GM12878 (cell line): Measurements from ENCODE around the gene ADAMTS3. TPM values are rescaled to one million over a fixed set of nuclear protein-coding genes. Genes with fewer than 3 reads are reported as not detected.

Source experiments
- ATAC-seq: fragments of 200-7000 bp; cut with Tn5 transposase; 3 replicates; pipeline ENCODE4 v1.9.1; 2020; ENCODE audit warnings: mild to moderate bottlenecking, moderate library complexity
- BruUV-seq: library from RNA; stranded (reverse); fragments of 400-500 nt; replicated peaks from 2 replicates; lab custom pipeline; 2021; lab: Mats Ljungman, UMichigan
- CTCF ChIA-PET: fragments of 300-600 bp; sonication (Branson Sonifier 250); formaldehyde crosslinking; extraction: SDS; loops from one replicate; lab custom pipeline; 2021; ENCODE audit warnings: inconsistent platforms; lab: Yijun Ruan, JAX
- POLR2A ChIA-PET: fragments of 350-600 bp; formaldehyde crosslinking; extraction: SDS; loops from one replicate; lab custom pipeline; 2021; ENCODE audit warnings: inconsistent platforms; lab: Charles Lee
- RAD21 ChIA-PET: fragments of 300-600 bp; sonication (Branson Sonifier 250); formaldehyde crosslinking; loops from one replicate; lab custom pipeline; 2023; ENCODE audit warnings: antibody characterized with exemption; ENCODE audit not compliant: unreplicated experiment; lab: Charles Lee
- SMC1A ChIA-PET: fragments of 300-600 bp; sonication (Branson Sonifier 250); formaldehyde crosslinking; loops from one replicate; lab custom pipeline; 2023; ENCODE audit not compliant: unreplicated experiment, uncharacterized antibody; lab: Charles Lee
- DNase-seq: peaks from one replicate; pipeline ENCODE4 v3.0.0-alpha.2; 2011; ENCODE audit warnings: low read depth, low spot score
- FAIRE-seq: peaks from 3 replicates; lab custom pipeline; 2011; peaks lifted over from hg19 to GRCh38; lab: Jason Lieb, UNC
- H2AFZ ChIP-seq: 2 replicates; pipeline ENCODE4 v1.6.0; 2011; ENCODE audit warnings: low read depth, low read length, control low read depth; ENCODE audit not compliant: control insufficient read depth
- H3K27ac ChIP-seq: 2 replicates; pipeline ENCODE4 v1.5.1; 2011; ENCODE audit warnings: control low read depth; ENCODE audit not compliant: control insufficient read depth, insufficient read depth
- H3K27me3 ChIP-seq, 2 experiments: replicated peaks in 1 of 2; 2 replicates each; pipeline versions ENCODE4 v1.6.0 to v1.6.1; 2011; ENCODE audit warnings: low read length in 1 of 2; ENCODE audit not compliant: control insufficient read depth in 2 of 2, insufficient read depth in 2 of 2
- H3K36me3 ChIP-seq, 2 experiments: 2 replicates each; pipeline ENCODE4 v1.5.1; 2011; ENCODE audit warnings: low read length in 1 of 2; ENCODE audit not compliant: control insufficient read depth in 2 of 2, insufficient read depth in 2 of 2
- H3K4me1 ChIP-seq: 2 replicates; pipeline ENCODE4 v1.6.1; 2011; ENCODE audit warnings: mild to moderate bottlenecking, low read length, moderate library complexity, mixed read lengths; ENCODE audit not compliant: control insufficient read depth, insufficient read depth
- H3K4me2 ChIP-seq: 2 replicates; pipeline ENCODE4 v1.6.0; 2011; ENCODE audit warnings: control low read depth; ENCODE audit not compliant: control insufficient read depth, insufficient read depth
- H3K4me3 ChIP-seq: fragments of 200-600 bp; sonication (generic); 2 replicates; pipeline ENCODE4 v1.5.1; 2016
- H3K79me2 ChIP-seq: 2 replicates; pipeline ENCODE4 v1.6.0; 2011; ENCODE audit warnings: low read length; ENCODE audit not compliant: control insufficient read depth, insufficient read depth
- H3K9ac ChIP-seq: 2 replicates; pipeline ENCODE4 v1.8.0; 2011; ENCODE audit warnings: low read length, control low read depth, mixed read lengths; ENCODE audit not compliant: control insufficient read depth, insufficient read depth
- H3K9me3 ChIP-seq: replicated peaks from 3 replicates; pipeline ENCODE4 v1.5.1; 2011; ENCODE audit warnings: mild to moderate bottlenecking, low read length; ENCODE audit not compliant: control insufficient read depth, insufficient read depth
- H4K20me1 ChIP-seq: 2 replicates; pipeline ENCODE4 v1.6.0; 2011; ENCODE audit not compliant: control insufficient read depth, insufficient read depth
- BRCA1 ChIP-seq: IDR thresholded peaks from 2 replicates; pipeline ENCODE4 v1.6.1; 2011; ENCODE audit warnings: low read depth, low read length, improper control_type of control experiment
- CBX3 ChIP-seq: fragments of 200-600 bp; sonication (generic); IDR thresholded peaks from 2 replicates; pipeline ENCODE4 v1.6.1; 2016; ENCODE audit warnings: low read depth, borderline replicate concordance
- FOXM1 ChIP-seq: IDR thresholded peaks from 2 replicates; pipeline ENCODE4 v1.6.1; 2012; ENCODE audit warnings: low read depth, mild to moderate bottlenecking, inconsistent platforms, low read length, moderate library complexity
- MTA2 ChIP-seq: fragments of 450-650 bp; IDR thresholded peaks from 2 replicates; pipeline ENCODE4 v1.6.1; 2016; ENCODE audit warnings: low read depth, mild to moderate bottlenecking, moderate library complexity
- NFYA ChIP-seq: IDR thresholded peaks from 2 replicates; pipeline ENCODE4 v1.6.1; 2011; ENCODE audit warnings: low read depth, mild to moderate bottlenecking, low read length, improper control_type of control experiment, borderline replicate concordance
- SPI1 ChIP-seq: IDR thresholded peaks from 2 replicates; pipeline ENCODE4 v1.6.1; 2011; ENCODE audit warnings: low read depth, mild to moderate bottlenecking, low read length, moderate library complexity, borderline replicate concordance; ENCODE audit not compliant: insufficient read depth
- SRF ChIP-seq, 2 experiments: IDR thresholded peaks; 2 replicates each; pipeline ENCODE4 v1.6.1; 2011; ENCODE audit warnings: low read depth in 2 of 2, low read length in 2 of 2, mild to moderate bottlenecking in 1 of 2, moderate library complexity in 1 of 2
- TCF7 ChIP-seq: IDR thresholded peaks from 2 replicates; pipeline ENCODE4 v1.6.1; 2014; ENCODE audit warnings: antibody characterized with exemption, borderline replicate concordance
- WRNIP1 ChIP-seq: IDR thresholded peaks from 2 replicates; pipeline ENCODE4 v1.6.1; 2011; ENCODE audit warnings: low read depth, low read length, improper control_type of control experiment, borderline replicate concordance
- YBX1 ChIP-seq: fragments of 450-650 bp; IDR thresholded peaks from 2 replicates; pipeline ENCODE4 v1.6.1; 2016; ENCODE audit warnings: antibody characterized with exemption
- ZBED1 ChIP-seq: IDR thresholded peaks from 2 replicates; pipeline ENCODE4 v1.6.1; 2016; ENCODE audit warnings: borderline replicate concordance
- ZNF207 ChIP-seq: fragments of 450-650 bp; IDR thresholded peaks from 2 replicates; pipeline ENCODE4 v1.6.1; 2014; ENCODE audit warnings: antibody characterized with exemption, mild to moderate bottlenecking, borderline replicate concordance
- WGBS: methylation state at CpG from one replicate; pipeline ENCODE4 v1.1.6; 2016; ENCODE audit warnings: low lambda C conversion rate; ENCODE audit not compliant: insufficient replicate concordance, insufficient coverage; ENCODE audit errors: missing lambda C conversion rate; 5-methylcytosine and 5-hydroxymethylcytosine counted together
- in situ Hi-C: fragments of 300-500 bp; cut with MboI; formaldehyde crosslinking; loops from 9 replicates; pipeline ENCODE4 v1.14.3; 2018; ENCODE audit warnings: mixed read lengths
- intact Hi-C: fragments of 100-400 bp; cut with micrococcal nuclease; formaldehyde crosslinking; loops from one replicate; pipeline ENCODE4 v1.14.2; 2022; ENCODE audit not compliant: unreplicated experiment
- polyA plus RNA-seq, 11 experiments: library from polyadenylated mRNA; depleted of rRNA in 4 of 11; unstranded in 6 of 11; stranded (reverse) in 5 of 11; fragments of >200 nt; fragmentation: Nextera tagmentation in 4 of 11; fragmentation: Illumina TruSeq in 1 of 11; extraction: Ambion mirVana in 4 of 11; extraction: Trizol in 1 of 11; gene quantifications; 1 replicate in 1 of 11; 2 replicates in 10 of 11; pipeline versions ENCODE4 v1.2.1 to v1.2.3, GENCODE V29; 2011 to 2016; ENCODE audit warnings: inconsistent platforms in 2 of 11, missing spikeins in 2 of 11, low read depth in 1 of 11
- total RNA-seq, 4 experiments: library from RNA; depleted of rRNA in 3 of 4; stranded (reverse); fragments of >200 nt in 3 of 4; fragmentation: Illumina TruSeq in 1 of 4; extraction: Trizol in 1 of 4; gene quantifications; 2 replicates each; pipeline versions ENCODE4 v1.2.1 to v1.2.3, GENCODE V29; 2013 to 2021
- TF ChIP-seq, protein P1 (sequence below): IDR thresholded peaks from 2 replicates; pipeline ENCODE4 v1.6.1; 2012; ENCODE audit warnings: low read depth, low read length, improper control_type of control experiment
- TF ChIP-seq, protein P2 (sequence below): IDR thresholded peaks from 2 replicates; pipeline ENCODE4 v1.6.1; 2012; ENCODE audit warnings: low read length, inconsistent platforms
- TF ChIP-seq, protein P3 (sequence below): fragments of 150-350 bp; IDR thresholded peaks from 2 replicates; pipeline ENCODE4 v1.6.1; 2016; ENCODE audit warnings: low read depth, low read length
- TF ChIP-seq, protein P4 (sequence below): fragments of 450-650 bp; IDR thresholded peaks from 2 replicates; pipeline ENCODE4 v1.6.1; 2017; ENCODE audit warnings: mild to moderate bottlenecking, moderate library complexity

The ADAMTS3 gene
- total and polyA plus RNA-seq, 10 of the 15 experiments (the other 5 are each of a cell fraction or from before 2014, with no cell fraction given) = under 0.01 to 0.07 (median 0.02) TPM; not detected in 6

DNA sequence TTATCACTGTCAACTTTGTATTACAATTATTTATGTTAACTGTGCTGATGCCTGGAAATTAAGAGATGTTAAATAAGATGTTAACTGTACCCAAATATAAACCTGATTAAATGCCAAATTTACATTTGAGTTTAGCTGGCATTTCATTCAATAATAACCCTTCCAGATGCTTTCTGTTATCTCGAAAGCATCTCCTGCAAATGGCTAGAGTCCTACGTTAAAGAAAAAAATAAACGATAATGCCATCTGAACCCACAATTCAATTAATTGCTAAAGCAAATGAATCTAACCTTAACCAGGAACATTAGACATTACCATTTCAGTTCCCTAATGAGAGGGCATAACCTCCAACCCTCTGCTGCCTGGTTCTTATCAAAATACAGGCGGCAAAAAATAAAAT, 145.0 kb downstream of the ADAMTS3 start:
- no peaks in the 10 kb centered on the region for H3K9me3 ChIP-seq
- ChIA-PET SMC1A (no interaction called here), POLR2A (interaction anchor here (0.5 kb wide), 1 partner anchor 557 kb away, joined by 4 read pairs; no protein-coding TSS in a partner anchor), RAD21 (no interaction called here), CTCF (no interaction called here)
- no TSS peak for BruUV-seq
- H3K79me2 ChIP-seq = no peaks in the 10 kb centered on the region
- H3K27me3 ChIP-seq = no peaks in the 10 kb centered on the region
- H3K36me3 ChIP-seq = no peaks in the 10 kb centered on the region
- no peak overlapping the region for H2AFZ ChIP-seq
- H3K4me3 ChIP-seq = no peak overlapping the region
- FAIRE-seq (no peak), ATAC-seq (no peak), DNase-seq (no peak)
- no peaks in the 10 kb centered on the region for H3K4me1 ChIP-seq
- no peaks in the 10 kb centered on the region for H4K20me1 ChIP-seq
- in situ Hi-C loops = no loop called here
- 16% methylated on average over 4 of the region's 4 CpGs for WGBS
- no peak overlapping the region for H3K4me2 ChIP-seq
- H3K9ac ChIP-seq = no peak overlapping the region
- intact Hi-C loops = no loop called here
- no peak overlapping the region for H3K27ac ChIP-seq
- no peak for TF ChIP-seq ZBED1
- no peak for TF ChIP-seq YBX1
- no peak for TF ChIP-seq CBX3
- no peak for TF ChIP-seq MTA2
- no peak for TF ChIP-seq ZNF207
- no peak for TF ChIP-seq NFYA
- TF ChIP-seq, protein P1, sequence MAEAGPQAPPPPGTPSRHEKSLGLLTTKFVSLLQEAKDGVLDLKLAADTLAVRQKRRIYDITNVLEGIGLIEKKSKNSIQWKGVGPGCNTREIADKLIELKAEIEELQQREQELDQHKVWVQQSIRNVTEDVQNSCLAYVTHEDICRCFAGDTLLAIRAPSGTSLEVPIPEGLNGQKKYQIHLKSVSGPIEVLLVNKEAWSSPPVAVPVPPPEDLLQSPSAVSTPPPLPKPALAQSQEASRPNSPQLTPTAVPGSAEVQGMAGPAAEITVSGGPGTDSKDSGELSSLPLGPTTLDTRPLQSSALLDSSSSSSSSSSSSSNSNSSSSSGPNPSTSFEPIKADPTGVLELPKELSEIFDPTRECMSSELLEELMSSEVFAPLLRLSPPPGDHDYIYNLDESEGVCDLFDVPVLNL = no peak
- TF ChIP-seq, protein P2, sequence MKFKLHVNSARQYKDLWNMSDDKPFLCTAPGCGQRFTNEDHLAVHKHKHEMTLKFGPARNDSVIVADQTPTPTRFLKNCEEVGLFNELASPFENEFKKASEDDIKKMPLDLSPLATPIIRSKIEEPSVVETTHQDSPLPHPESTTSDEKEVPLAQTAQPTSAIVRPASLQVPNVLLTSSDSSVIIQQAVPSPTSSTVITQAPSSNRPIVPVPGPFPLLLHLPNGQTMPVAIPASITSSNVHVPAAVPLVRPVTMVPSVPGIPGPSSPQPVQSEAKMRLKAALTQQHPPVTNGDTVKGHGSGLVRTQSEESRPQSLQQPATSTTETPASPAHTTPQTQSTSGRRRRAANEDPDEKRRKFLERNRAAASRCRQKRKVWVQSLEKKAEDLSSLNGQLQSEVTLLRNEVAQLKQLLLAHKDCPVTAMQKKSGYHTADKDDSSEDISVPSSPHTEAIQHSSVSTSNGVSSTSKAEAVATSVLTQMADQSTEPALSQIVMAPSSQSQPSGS = no peak
- TF ChIP-seq FOXM1 = no peak
- no peak for TF ChIP-seq BRCA1
- TF ChIP-seq WRNIP1 = no peak
- TF ChIP-seq SPI1 = no peak
- no peak for TF ChIP-seq SRF (IDR thresholded peaks at IDR 0.05; ENCODE audit: low read depth in 2 of 2, low read length in 2 of 2)
- TF ChIP-seq, protein P3, sequence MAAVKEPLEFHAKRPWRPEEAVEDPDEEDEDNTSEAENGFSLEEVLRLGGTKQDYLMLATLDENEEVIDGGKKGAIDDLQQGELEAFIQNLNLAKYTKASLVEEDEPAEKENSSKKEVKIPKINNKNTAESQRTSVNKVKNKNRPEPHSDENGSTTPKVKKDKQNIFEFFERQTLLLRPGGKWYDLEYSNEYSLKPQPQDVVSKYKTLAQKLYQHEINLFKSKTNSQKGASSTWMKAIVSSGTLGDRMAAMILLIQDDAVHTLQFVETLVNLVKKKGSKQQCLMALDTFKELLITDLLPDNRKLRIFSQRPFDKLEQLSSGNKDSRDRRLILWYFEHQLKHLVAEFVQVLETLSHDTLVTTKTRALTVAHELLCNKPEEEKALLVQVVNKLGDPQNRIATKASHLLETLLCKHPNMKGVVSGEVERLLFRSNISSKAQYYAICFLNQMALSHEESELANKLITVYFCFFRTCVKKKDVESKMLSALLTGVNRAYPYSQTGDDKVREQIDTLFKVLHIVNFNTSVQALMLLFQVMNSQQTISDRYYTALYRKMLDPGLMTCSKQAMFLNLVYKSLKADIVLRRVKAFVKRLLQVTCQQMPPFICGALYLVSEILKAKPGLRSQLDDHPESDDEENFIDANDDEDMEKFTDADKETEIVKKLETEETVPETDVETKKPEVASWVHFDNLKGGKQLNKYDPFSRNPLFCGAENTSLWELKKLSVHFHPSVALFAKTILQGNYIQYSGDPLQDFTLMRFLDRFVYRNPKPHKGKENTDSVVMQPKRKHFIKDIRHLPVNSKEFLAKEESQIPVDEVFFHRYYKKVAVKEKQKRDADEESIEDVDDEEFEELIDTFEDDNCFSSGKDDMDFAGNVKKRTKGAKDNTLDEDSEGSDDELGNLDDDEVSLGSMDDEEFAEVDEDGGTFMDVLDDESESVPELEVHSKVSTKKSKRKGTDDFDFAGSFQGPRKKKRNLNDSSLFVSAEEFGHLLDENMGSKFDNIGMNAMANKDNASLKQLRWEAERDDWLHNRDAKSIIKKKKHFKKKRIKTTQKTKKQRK = no peak
- no peak for TF ChIP-seq TCF7
- TF ChIP-seq, protein P4, sequence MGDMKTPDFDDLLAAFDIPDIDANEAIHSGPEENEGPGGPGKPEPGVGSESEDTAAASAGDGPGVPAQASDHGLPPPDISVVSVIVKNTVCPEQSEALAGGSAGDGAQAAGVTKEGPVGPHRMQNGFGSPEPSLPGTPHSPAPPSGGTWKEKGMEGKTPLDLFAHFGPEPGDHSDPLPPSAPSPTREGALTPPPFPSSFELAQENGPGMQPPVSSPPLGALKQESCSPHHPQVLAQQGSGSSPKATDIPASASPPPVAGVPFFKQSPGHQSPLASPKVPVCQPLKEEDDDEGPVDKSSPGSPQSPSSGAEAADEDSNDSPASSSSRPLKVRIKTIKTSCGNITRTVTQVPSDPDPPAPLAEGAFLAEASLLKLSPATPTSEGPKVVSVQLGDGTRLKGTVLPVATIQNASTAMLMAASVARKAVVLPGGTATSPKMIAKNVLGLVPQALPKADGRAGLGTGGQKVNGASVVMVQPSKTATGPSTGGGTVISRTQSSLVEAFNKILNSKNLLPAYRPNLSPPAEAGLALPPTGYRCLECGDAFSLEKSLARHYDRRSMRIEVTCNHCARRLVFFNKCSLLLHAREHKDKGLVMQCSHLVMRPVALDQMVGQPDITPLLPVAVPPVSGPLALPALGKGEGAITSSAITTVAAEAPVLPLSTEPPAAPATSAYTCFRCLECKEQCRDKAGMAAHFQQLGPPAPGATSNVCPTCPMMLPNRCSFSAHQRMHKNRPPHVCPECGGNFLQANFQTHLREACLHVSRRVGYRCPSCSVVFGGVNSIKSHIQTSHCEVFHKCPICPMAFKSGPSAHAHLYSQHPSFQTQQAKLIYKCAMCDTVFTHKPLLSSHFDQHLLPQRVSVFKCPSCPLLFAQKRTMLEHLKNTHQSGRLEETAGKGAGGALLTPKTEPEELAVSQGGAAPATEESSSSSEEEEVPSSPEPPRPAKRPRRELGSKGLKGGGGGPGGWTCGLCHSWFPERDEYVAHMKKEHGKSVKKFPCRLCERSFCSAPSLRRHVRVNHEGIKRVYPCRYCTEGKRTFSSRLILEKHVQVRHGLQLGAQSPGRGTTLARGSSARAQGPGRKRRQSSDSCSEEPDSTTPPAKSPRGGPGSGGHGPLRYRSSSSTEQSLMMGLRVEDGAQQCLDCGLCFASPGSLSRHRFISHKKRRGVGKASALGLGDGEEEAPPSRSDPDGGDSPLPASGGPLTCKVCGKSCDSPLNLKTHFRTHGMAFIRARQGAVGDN = no peak
